D721Med (cell line): ENCODE measurements around the gene EPN1.
"Not testable (repeated sequence)": the region's sequence is repeated elsewhere in the genome, so short reads cannot be mapped to it uniquely, and the experiment has no call there.

Source experiments
- DNase-seq: peaks from one replicate; pipeline ENCODE4 v3.0.0; 2011; ENCODE audit warnings: low spot score; ENCODE audit not compliant: insufficient read length
- FAIRE-seq: peaks from 2 replicates; lab custom pipeline; 2011; peaks lifted over from hg19 to GRCh38; lab: Jason Lieb, UNC
- TF ChIP-seq, protein P1 (sequence below): IDR thresholded peaks from 2 replicates; pipeline ENCODE4 v1.5.1; 2012; ENCODE audit warnings: mild to moderate bottlenecking, control low read depth; ENCODE audit not compliant: insufficient read depth; ENCODE audit errors: missing control alignments

Gene EPN1

GRCh38 chr19:55716531-55716930 lies 41.5 kb downstream of the EPN1 start:
- DNase-seq (no peak), FAIRE-seq (no peak)
- TF ChIP-seq, protein P1, sequence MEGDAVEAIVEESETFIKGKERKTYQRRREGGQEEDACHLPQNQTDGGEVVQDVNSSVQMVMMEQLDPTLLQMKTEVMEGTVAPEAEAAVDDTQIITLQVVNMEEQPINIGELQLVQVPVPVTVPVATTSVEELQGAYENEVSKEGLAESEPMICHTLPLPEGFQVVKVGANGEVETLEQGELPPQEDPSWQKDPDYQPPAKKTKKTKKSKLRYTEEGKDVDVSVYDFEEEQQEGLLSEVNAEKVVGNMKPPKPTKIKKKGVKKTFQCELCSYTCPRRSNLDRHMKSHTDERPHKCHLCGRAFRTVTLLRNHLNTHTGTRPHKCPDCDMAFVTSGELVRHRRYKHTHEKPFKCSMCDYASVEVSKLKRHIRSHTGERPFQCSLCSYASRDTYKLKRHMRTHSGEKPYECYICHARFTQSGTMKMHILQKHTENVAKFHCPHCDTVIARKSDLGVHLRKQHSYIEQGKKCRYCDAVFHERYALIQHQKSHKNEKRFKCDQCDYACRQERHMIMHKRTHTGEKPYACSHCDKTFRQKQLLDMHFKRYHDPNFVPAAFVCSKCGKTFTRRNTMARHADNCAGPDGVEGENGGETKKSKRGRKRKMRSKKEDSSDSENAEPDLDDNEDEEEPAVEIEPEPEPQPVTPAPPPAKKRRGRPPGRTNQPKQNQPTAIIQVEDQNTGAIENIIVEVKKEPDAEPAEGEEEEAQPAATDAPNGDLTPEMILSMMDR, result no peak

- TF ChIP-seq, protein P1, result no peak
- DNase-seq, result no peak
- FAIRE-seq, result no peak
Measured at GRCh38 chr19:55717251-55717650, 42.2 kb downstream of the EPN1 start.

DNA sequence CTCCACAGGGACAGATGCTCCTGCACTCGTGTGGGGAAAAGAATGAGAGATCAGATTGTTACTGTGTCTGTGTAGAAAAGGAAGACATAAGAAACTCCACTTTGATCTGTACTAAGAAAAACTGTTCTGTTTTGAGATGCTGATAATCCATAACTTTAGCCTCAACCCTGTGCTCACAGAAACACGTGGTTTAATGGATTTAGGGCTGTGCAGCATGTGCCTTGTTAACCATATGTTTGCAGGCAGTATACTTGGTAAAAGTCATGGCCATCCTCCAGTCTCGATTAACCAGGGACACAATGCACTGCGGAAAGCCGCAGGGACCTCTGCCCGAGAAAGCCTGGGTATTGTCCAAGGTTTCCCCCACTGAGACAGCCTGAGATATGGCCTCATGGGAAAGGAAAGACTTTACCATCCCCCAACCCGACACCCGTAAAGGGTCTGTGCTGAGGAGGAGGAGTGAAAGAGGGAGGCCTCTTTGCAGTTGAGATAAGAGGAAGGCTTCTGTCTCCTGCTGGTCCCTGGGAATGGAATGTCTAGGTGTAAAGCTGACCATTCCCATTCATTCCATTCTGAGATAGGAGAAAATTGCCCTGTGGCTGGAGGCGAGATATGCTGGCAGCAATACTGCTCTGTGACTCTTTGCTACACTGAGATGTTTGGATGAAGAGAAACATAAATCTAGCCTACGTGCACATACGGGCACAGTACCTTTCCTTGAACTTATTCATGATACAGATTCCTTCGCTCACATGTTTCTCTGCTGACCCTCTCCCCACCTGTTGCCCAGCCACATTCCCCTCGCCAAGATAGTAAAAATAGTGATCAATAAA lies 43.1 kb downstream of the EPN1 start:
- FAIRE-seq, DNase-seq: not testable (repeated sequence)

GRCh38 chr19:55720214-55720746 lies 45.3 kb downstream of the EPN1 start:
- no peak for FAIRE-seq
- DNase-seq, result no peak
- TF ChIP-seq, protein P1, result no peak

GRCh38 chr19:55720801-55721200 lies 45.8 kb downstream of the EPN1 start:
- FAIRE-seq (no peak), DNase-seq (no peak)
- TF ChIP-seq, protein P1, result no peak

GRCh38 chr19:55723491-55723890 lies 48.5 kb downstream of the EPN1 start:
- FAIRE-seq, result no peak
- no peak for DNase-seq
- TF ChIP-seq, protein P1, result no peak

GRCh38 chr19:55730378-55730777 lies 55.4 kb downstream of the EPN1 start:
- not testable (repeated sequence) for FAIRE-seq, DNase-seq

GRCh38 chr19:55738302-55738701 lies 63.3 kb downstream of the EPN1 start, which contains the start of gene NLRP9:
NLRP9 (minus strand) TSS chr19:55738402; CDS start chr19:55738374, 28 bp downstream.
- DNase-seq (no peak), FAIRE-seq (no peak)
- TF ChIP-seq, protein P1, result no peak
